RWPE2 (cell line): Measurements from ENCODE around the gene MC1R.
"Not testable (repeated sequence)": the region's sequence is repeated elsewhere in the genome, so short reads cannot be mapped to it uniquely, and the experiment has no call there.

Experiments
- ATAC-seq: fragments of 200-7000 bp; cut with Tn5 transposase; 3 replicates; pipeline ENCODE4 v1.9.1; 2021; ENCODE audit warnings: low read depth
- DNase-seq: peaks from one replicate; pipeline ENCODE4 v3.0.0-alpha.2; 2020; ENCODE audit warnings: low spot score
- H3K27ac ChIP-seq: fragments of 450-650 bp; 2 replicates; pipeline ENCODE4 v1.5.1; 2017; ENCODE audit warnings: mild to moderate bottlenecking; ENCODE audit not compliant: poor library complexity, severe bottlenecking
- H3K27me3 ChIP-seq: fragments of 250-450 bp; sonication (Bioruptor Pico); 2 replicates; pipeline ENCODE4 v1.5.1; 2021; ENCODE audit warnings: mild to moderate bottlenecking, moderate library complexity; ENCODE audit not compliant: insufficient read depth, poor library complexity, severe bottlenecking
- H3K36me3 ChIP-seq: fragments of 250-450 bp; sonication (Bioruptor Pico); 2 replicates; pipeline ENCODE4 v1.5.1; 2020; ENCODE audit warnings: low read depth, mild to moderate bottlenecking, moderate library complexity
- H3K4me1 ChIP-seq: fragments of 250-450 bp; sonication (Bioruptor Pico); 2 replicates; pipeline ENCODE4 v1.5.1; 2021; ENCODE audit warnings: mild to moderate bottlenecking, moderate library complexity; ENCODE audit not compliant: insufficient read depth, poor library complexity, severe bottlenecking
- H3K4me3 ChIP-seq: fragments of 250-450 bp; sonication (Bioruptor Pico); 2 replicates; pipeline ENCODE4 v1.5.1; 2021; ENCODE audit warnings: mild to moderate bottlenecking, moderate library complexity; ENCODE audit not compliant: severe bottlenecking
- H3K9me3 ChIP-seq: fragments of 250-450 bp; sonication (Bioruptor Pico); 2 replicates; pipeline ENCODE4 v1.5.1; 2021; ENCODE audit warnings: mild to moderate bottlenecking, moderate library complexity; ENCODE audit not compliant: severe bottlenecking
- CTCF ChIP-seq: fragments of 450-650 bp; IDR thresholded peaks from one replicate; pipeline ENCODE4 v1.5.1; 2017; ENCODE audit warnings: mild to moderate bottlenecking, moderate library complexity; ENCODE audit not compliant: poor library complexity, severe bottlenecking

Gene MC1R

DNA sequence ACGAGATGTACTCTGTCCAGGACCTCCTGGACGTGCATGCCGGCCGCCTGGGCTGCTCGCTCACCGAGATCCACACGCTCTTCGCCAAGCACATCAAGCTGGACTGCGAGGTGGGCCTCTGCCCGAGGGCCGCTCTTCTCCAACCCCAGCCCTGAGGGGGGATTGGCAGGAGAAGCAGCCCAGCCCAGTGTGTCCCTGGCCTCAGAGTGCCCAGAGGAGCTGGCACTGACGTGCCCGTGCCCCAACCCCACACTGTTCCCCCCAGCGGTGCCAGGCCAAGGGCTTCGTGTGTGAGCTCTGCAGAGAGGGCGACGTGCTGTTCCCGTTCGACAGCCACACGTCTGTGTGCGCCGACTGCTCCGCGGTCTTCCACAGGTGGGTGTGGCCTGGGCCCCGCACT lies 45.5 kb downstream of the MC1R start:
- peaks cover 5% of the 10 kb centered on the region for H3K36me3 ChIP-seq
- no peak for DNase-seq
- TF ChIP-seq CTCF = no peak

GRCh38 chr16:89965447-89966225 lies 47.0 kb downstream of the MC1R start:
- no peaks in the 10 kb centered on the region for H3K4me1 ChIP-seq
- no peaks in the 10 kb centered on the region for H3K27me3 ChIP-seq
- TF ChIP-seq CTCF = no peak
- ATAC-seq = no peak
- no peak overlapping the region for H3K4me3 ChIP-seq
- no peak for DNase-seq
- H3K36me3 ChIP-seq = peaks cover 11% of the 10 kb centered on the region
- H3K9me3 ChIP-seq = no peaks in the 10 kb centered on the region
- no peak overlapping the region for H3K27ac ChIP-seq

More for the DNA sequence above, 45.5 kb downstream of the MC1R start:
- Histone ChIP-seq H3K9me3 (no peaks in the 10 kb centered on the region), H3K27ac (no peak overlapping the region), H3K4me3 (no peak overlapping the region), H3K27me3 (no peaks in the 10 kb centered on the region), H3K4me1 (no peaks in the 10 kb centered on the region)
- no peak for ATAC-seq

DNA sequence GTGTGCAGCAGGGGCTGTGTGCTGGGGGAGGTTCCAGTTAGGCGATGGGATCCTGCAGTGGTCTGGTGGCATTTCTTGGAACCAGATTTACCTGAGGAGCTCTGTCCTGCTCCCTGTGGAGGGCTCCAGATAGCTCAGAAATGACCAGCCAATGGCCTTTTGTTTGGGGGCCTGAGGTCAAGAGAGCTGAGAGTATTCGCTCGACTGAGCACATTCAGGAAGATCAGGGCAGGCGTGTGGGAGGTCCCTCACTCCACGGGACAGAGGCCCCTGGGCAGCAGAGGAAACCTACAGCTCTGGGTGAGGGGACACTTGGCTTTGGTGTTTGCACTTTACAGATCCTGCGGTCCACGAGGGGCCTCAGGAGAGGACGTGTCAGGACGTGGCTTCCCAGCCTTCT lies 48.1 kb downstream of the MC1R start:
- Histone ChIP-seq H3K4me1 (peaks cover 8% of the 10 kb centered on the region), H3K9me3 (no peaks in the 10 kb centered on the region), H3K27ac (no peak overlapping the region), H3K36me3 (peaks cover 16% of the 10 kb centered on the region), H3K27me3 (no peaks in the 10 kb centered on the region), H3K4me3 (no peak overlapping the region)
- TF ChIP-seq CTCF = no peak
- DNase-seq = no peak
- no peak for ATAC-seq

DNA sequence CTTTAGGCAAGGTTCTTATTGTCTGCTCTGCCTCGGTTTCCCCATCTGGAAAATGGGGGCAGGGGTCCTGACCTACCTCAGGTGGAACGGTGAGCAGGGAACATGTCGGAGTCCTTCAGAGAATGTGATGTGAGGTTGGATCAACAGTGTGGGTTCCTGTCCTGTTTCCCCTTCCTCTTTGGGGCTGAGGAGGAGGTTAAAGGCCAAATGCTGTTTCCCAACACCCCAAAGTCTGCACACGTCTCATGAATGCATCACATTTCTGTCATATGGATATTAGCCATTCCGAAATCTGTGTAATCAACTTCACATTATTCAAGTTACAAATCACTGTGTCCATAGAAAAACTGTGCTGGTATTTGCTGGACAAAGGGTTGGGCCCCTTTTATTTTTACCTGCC lies 48.8 kb downstream of the MC1R start:
- not testable (repeated sequence) for H3K9me3 ChIP-seq, ATAC-seq, H3K4me1 ChIP-seq

DNA sequence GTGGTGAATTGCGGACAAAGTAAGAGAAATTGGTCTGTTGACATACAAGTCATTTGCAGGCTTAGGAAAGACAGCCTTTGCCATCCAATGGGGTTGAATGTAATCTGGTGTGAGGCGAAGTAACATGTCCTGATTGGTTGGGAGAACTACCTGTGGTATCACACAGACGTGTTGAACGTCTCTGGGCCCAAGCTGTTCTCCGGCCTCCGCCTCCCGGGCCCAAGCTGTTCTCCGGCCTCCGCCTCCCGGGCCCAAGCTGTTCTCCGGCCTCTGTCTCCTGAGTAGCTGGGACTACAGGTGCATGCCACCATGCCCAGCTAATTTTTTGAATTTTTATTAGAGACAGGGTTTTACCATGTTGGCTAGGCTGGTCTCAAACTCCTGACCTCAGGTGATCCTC lies 49.4 kb downstream of the MC1R start:
- H3K27me3 ChIP-seq, H3K9me3 ChIP-seq, H3K4me3 ChIP-seq, DNase-seq, H3K4me1 ChIP-seq, ATAC-seq, H3K27ac ChIP-seq: not testable (repeated sequence)
- H3K36me3 ChIP-seq = peaks cover 16% of the 10 kb centered on the region

More for the DNA sequence above, 48.8 kb downstream of the MC1R start:
- not testable (repeated sequence) for H3K27ac ChIP-seq, DNase-seq, H3K4me3 ChIP-seq, H3K27me3 ChIP-seq
- peaks cover 16% of the 10 kb centered on the region for H3K36me3 ChIP-seq
